Activated effector memory CD4-positive, alpha-beta T cell treated with anti-CD3 and anti-CD28 coated beads, Interleukin-2, amount 50 U/mL, for 16 hours (primary cell): ENCODE data around the gene PDHX.
"Not testable (repeated sequence)": the region's sequence is repeated elsewhere in the genome, so short reads cannot be mapped to it uniquely, and the experiment has no call there.

Experiments
- DNase-seq: peaks from one replicate; pipeline ENCODE4 v3.0.0-alpha.2; 2020

Gene PDHX

GRCh38 chr11:34916015-34916842 is at the start of gene PDHX, which contains the start of gene APIP:
Gene PDHX, plus strand, starts transcription at chr11:34916618. Its CDS starts 38 bp downstream, at chr11:34916656.
Gene APIP, minus strand, starts transcription at chr11:34916379. Its CDS starts 95 bp downstream, at chr11:34916284.
- DNase-seq, result peak; percentile 98

- no peak for DNase-seq
These were observed 47.0 kb upstream of the PDHX start for GRCh38 chr11:34869425-34869824.

- no peak for DNase-seq
These were observed 45.7 kb upstream of the PDHX start for GRCh38 chr11:34870548-34871196.

GRCh38 chr11:34874202-34874601 is 42.2 kb upstream of the PDHX start:
- no peak for DNase-seq

GRCh38 chr11:34877375-34877975 is 38.9 kb upstream of the PDHX start:
- DNase-seq, result no peak

GRCh38 chr11:34881900-34882299 is 34.5 kb upstream of the PDHX start:
- DNase-seq, result no peak

GRCh38 chr11:34886609-34887008 is 29.8 kb upstream of the PDHX start:
- DNase-seq, result no peak

- DNase-seq, result no peak
These were observed 29.2 kb upstream of the PDHX start for GRCh38 chr11:34887260-34887659.

- no peak for DNase-seq
These were observed 26.3 kb upstream of the PDHX start for GRCh38 chr11:34890089-34890488.

- no peak for DNase-seq
These were observed 25.6 kb upstream of the PDHX start for GRCh38 chr11:34890812-34891211.

- no peak for DNase-seq
These were observed 24.8 kb upstream of the PDHX start for GRCh38 chr11:34891611-34892010.

- no peak for DNase-seq
These were observed 23.0 kb upstream of the PDHX start for GRCh38 chr11:34893416-34893815.

- DNase-seq, result not testable (repeated sequence)
These were observed 20.2 kb upstream of the PDHX start for GRCh38 chr11:34896191-34896590.

- no peak for DNase-seq
These were observed 19.1 kb upstream of the PDHX start for GRCh38 chr11:34897171-34897870.

GRCh38 chr11:34898474-34898873 is 17.9 kb upstream of the PDHX start:
- DNase-seq, result no peak

GRCh38 chr11:34899633-34900016 is 16.8 kb upstream of the PDHX start:
- DNase-seq, result no peak

- no peak for DNase-seq
These were observed 11.9 kb upstream of the PDHX start for GRCh38 chr11:34904421-34904955.

- DNase-seq, result no peak
These were observed 10.8 kb upstream of the PDHX start for GRCh38 chr11:34905666-34906065.

- DNase-seq, result no peak
These were observed 8.4 kb upstream of the PDHX start for GRCh38 chr11:34907934-34908593.

- no peak for DNase-seq
These were observed 7.0 kb upstream of the PDHX start for GRCh38 chr11:34909415-34909814.

GRCh38 chr11:34909955-34910354 is 6.5 kb upstream of the PDHX start:
- no peak for DNase-seq

GRCh38 chr11:34910817-34911216 is 5.6 kb upstream of the PDHX start:
- DNase-seq, result no peak
